Activated T-cell treated with anti-CD3 and anti-CD28 coated beads, Interleukin-2, amount 50 U/mL, for 72 hours (primary cell): ENCODE results near the gene SLC39A2. TPM values are rescaled to one million over a fixed set of nuclear protein-coding genes. Genes with fewer than 3 reads are reported as not detected.

Experiments
- ATAC-seq, 2 donors: fragments of 150-1000 bp; cut with Tn5 transposase; replicated peaks in 1 of 2; 2 replicates each; pipeline ENCODE4 v1.10.0; 2021; ENCODE audit warnings: moderate library complexity in 2 of 2, mild to moderate bottlenecking in 1 of 2
- DNase-seq, 2 donors: peaks; one replicate each; pipeline ENCODE4 v3.0.0; 2021 to 2022; ENCODE audit warnings: mixed read lengths in 1 of 2
- H3K27ac Mint-ChIP-seq: one replicate; pipeline ENCODE4 v1.8.0; 2022; ENCODE audit warnings: mild to moderate bottlenecking, moderate library complexity, mixed read lengths
- H3K27me3 Mint-ChIP-seq: one replicate; pipeline ENCODE4 v1.8.0; 2022; ENCODE audit warnings: low read depth, mixed read lengths
- H3K36me3 Mint-ChIP-seq, 2 donors: one replicate each; pipeline ENCODE4 v1.8.0; 2022; ENCODE audit warnings: mixed read lengths in 2 of 2, mild to moderate bottlenecking in 1 of 2; ENCODE audit not compliant: insufficient read depth in 2 of 2
- H3K4me1 Mint-ChIP-seq: one replicate; pipeline ENCODE4 v1.8.0; 2022; ENCODE audit warnings: low read depth, mixed read lengths
- H3K4me3 Mint-ChIP-seq, 2 donors: one replicate each; pipeline ENCODE4 v1.8.0; 2022; ENCODE audit warnings: mild to moderate bottlenecking in 2 of 2, mixed read lengths in 2 of 2, moderate library complexity in 2 of 2
- H3K9me3 Mint-ChIP-seq, 2 donors: one replicate each; pipeline ENCODE4 v1.8.0; 2022; ENCODE audit warnings: mixed read lengths in 2 of 2
- total RNA-seq, 2 donors: library from RNA; stranded (reverse); gene quantifications; one replicate each; pipeline ENCODE4 v1.2.3, GENCODE V29; 2022

The SLC39A2 gene
- total RNA-seq, 2 donors from 2014 or later: 0.58 to 0.96 TPM

GRCh38 chr14:21023817-21024584 lies 24.9 kb downstream of the SLC39A2 start:
- no peaks in the 10 kb centered on the region for H3K9me3 Mint-ChIP-seq
- H3K27ac Mint-ChIP-seq: no peak overlapping the region
- ATAC-seq: peak in 1 of 2 donors; percentile 29
- no peaks in the 10 kb centered on the region for H3K36me3 Mint-ChIP-seq
- DNase-seq: peak; percentile 16 to 22
- H3K27me3 Mint-ChIP-seq: peaks cover 19% of the 10 kb centered on the region
- peak overlapping the region; percentile 85 to 89 for H3K4me3 Mint-ChIP-seq
- H3K4me1 Mint-ChIP-seq: peaks cover 10% of the 10 kb centered on the region

GRCh38 chr14:21024585-21025370 lies 25.7 kb downstream of the SLC39A2 start, which contains the start of gene NDRG2:
Gene NDRG2 (minus strand): TSS chr14:21025061. CDS start chr14:21023315, 1,746 bp downstream.
- H3K27ac Mint-ChIP-seq: no peak within 1 kb of the TSS
- peaks cover 10% of the 10 kb centered on the region for H3K4me1 Mint-ChIP-seq
- H3K27me3 Mint-ChIP-seq: peaks cover 19% of the 10 kb centered on the region

GRCh38 chr14:21025371-21026273 lies 26.5 kb downstream of the SLC39A2 start:
- H3K27ac Mint-ChIP-seq: no peak overlapping the region
- H3K4me1 Mint-ChIP-seq: peaks cover 10% of the 10 kb centered on the region
- ATAC-seq (peak in 1 of 2 donors; percentile 6), DNase-seq (no peak)
- peaks cover 19% of the 10 kb centered on the region for H3K27me3 Mint-ChIP-seq
- H3K9me3 Mint-ChIP-seq: no peaks in the 10 kb centered on the region
- H3K4me3 Mint-ChIP-seq: peak overlapping the region; percentile 62 to 85
- H3K36me3 Mint-ChIP-seq: no peaks in the 10 kb centered on the region

More at GRCh38 chr14:21024585-21025370, 25.7 kb downstream of the SLC39A2 start, which contains the start of gene NDRG2:
- Mint-ChIP-seq H3K9me3 (no peaks in the 10 kb centered on the region), H3K36me3 (no peaks in the 10 kb centered on the region), H3K4me3 (peak within 1 kb of the TSS; percentile 85 to 89)
- ATAC-seq: peak; percentile 87 to 88
- peak; percentile 73 to 76 for DNase-seq

GRCh38 chr14:21026274-21026987 lies 27.3 kb downstream of the SLC39A2 start:
- no peak for DNase-seq
- peaks cover 19% of the 10 kb centered on the region for H3K27me3 Mint-ChIP-seq
- peaks cover 10% of the 10 kb centered on the region for H3K4me1 Mint-ChIP-seq
- no peak overlapping the region for H3K27ac Mint-ChIP-seq
- no peak overlapping the region for H3K4me3 Mint-ChIP-seq
- no peaks in the 10 kb centered on the region for H3K36me3 Mint-ChIP-seq
- H3K9me3 Mint-ChIP-seq: no peaks in the 10 kb centered on the region
- no peak for ATAC-seq

GRCh38 chr14:21026988-21027315 lies 27.9 kb downstream of the SLC39A2 start:
- peaks cover 19% of the 10 kb centered on the region for H3K27me3 Mint-ChIP-seq
- H3K4me3 Mint-ChIP-seq: no peak overlapping the region
- H3K4me1 Mint-ChIP-seq: peaks cover 10% of the 10 kb centered on the region
- no peaks in the 10 kb centered on the region for H3K36me3 Mint-ChIP-seq
- no peak for DNase-seq
- no peak for ATAC-seq
- H3K27ac Mint-ChIP-seq: no peak overlapping the region
- H3K9me3 Mint-ChIP-seq: no peaks in the 10 kb centered on the region

DNA sequence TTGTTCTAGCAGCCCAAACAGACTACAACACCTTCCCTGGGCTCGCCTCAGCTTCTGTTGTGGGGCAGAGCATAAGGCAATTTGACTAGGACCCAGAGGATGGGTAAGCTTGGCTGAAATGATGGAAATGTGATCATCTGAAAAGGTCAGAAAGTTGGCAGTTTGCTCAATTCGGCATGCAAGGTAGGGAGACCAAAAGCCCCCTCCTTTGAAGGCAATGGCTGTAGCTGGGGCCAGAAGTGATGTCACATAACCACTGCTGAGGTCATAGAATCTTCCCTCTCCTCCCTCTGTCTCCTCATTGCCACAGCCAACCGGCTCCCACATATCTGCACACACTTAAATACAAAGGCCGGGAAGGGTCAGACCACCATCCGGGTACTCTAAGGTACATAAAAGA lies 30.8 kb downstream of the SLC39A2 start, which contains the start of gene TPPP2:
TPPP2 (plus strand) TSS at position 301 of the 400 bp plus-strand sequence. CDS start 365 bp downstream, outside the sequence.
- no peak for DNase-seq
- H3K4me1 Mint-ChIP-seq: no peaks in the 10 kb centered on the region
- no peaks in the 10 kb centered on the region for H3K9me3 Mint-ChIP-seq
- no peaks in the 10 kb centered on the region for H3K36me3 Mint-ChIP-seq
- H3K4me3 Mint-ChIP-seq: no peak within 1 kb of the TSS
- no peak for ATAC-seq
- H3K27me3 Mint-ChIP-seq: no peaks in the 10 kb centered on the region
- no peak within 1 kb of the TSS for H3K27ac Mint-ChIP-seq

- H3K4me1 Mint-ChIP-seq: no peaks in the 10 kb centered on the region
- H3K27ac Mint-ChIP-seq: no peak overlapping the region
- H3K4me3 Mint-ChIP-seq: no peak overlapping the region
- H3K27me3 Mint-ChIP-seq: no peaks in the 10 kb centered on the region
- no peak for DNase-seq
- no peaks in the 10 kb centered on the region for H3K36me3 Mint-ChIP-seq
- H3K9me3 Mint-ChIP-seq: no peaks in the 10 kb centered on the region
- no peak for ATAC-seq
Observed at GRCh38 chr14:21030531-21030930, 31.4 kb downstream of the SLC39A2 start.

- no peak for DNase-seq
- H3K4me3 Mint-ChIP-seq: no peak overlapping the region
- ATAC-seq: no peak
- no peaks in the 10 kb centered on the region for H3K4me1 Mint-ChIP-seq
- no peaks in the 10 kb centered on the region for H3K27me3 Mint-ChIP-seq
- H3K27ac Mint-ChIP-seq: no peak overlapping the region
- H3K9me3 Mint-ChIP-seq: no peaks in the 10 kb centered on the region
- no peaks in the 10 kb centered on the region for H3K36me3 Mint-ChIP-seq
Observed at GRCh38 chr14:21032326-21033132, 33.4 kb downstream of the SLC39A2 start.

DNA sequence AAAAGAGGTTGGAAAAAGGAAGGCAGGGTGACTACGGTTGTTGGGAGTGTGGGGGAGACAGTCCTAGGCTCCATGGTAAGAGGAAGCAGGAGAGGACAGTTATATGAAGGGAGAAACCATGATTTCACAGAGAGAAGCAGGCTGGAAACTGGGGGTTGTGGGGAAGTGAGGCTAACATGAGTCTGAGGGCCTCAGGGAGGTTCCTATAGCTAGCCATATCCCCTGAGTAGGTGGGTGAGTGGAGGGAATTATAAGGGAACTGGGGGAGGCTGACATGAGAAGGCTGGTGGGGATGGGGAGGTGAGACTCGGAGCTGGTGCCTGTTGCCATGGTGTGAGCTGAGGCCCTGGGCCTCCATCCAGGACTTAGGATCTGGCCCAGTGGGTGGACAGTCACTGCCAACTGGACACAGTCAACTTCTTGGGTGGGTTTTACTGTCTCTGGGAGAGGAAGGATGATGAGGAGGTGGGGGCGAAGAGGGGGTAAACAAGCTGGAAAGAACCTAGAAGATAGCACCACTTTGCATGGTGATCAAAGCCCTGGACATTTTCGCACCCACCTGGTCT lies 34.1 kb downstream of the SLC39A2 start:
- Mint-ChIP-seq H3K9me3 (no peaks in the 10 kb centered on the region), H3K27me3 (no peaks in the 10 kb centered on the region), H3K4me1 (no peaks in the 10 kb centered on the region), H3K27ac (no peak overlapping the region), H3K4me3 (no peak overlapping the region), H3K36me3 (no peaks in the 10 kb centered on the region)
- ATAC-seq (no peak), DNase-seq (no peak)

GRCh38 chr14:21034707-21035106 lies 35.6 kb downstream of the SLC39A2 start, which contains the start of gene RNASE13:
Gene RNASE13 (minus strand): TSS chr14:21034807. CDS start chr14:21034288, 519 bp downstream.
- DNase-seq (no peak), ATAC-seq (no peak)
- Mint-ChIP-seq H3K27ac (no peak within 1 kb of the TSS), H3K9me3 (no peaks in the 10 kb centered on the region), H3K27me3 (no peaks in the 10 kb centered on the region), H3K36me3 (no peaks in the 10 kb centered on the region), H3K4me3 (no peak within 1 kb of the TSS), H3K4me1 (no peaks in the 10 kb centered on the region)

DNA sequence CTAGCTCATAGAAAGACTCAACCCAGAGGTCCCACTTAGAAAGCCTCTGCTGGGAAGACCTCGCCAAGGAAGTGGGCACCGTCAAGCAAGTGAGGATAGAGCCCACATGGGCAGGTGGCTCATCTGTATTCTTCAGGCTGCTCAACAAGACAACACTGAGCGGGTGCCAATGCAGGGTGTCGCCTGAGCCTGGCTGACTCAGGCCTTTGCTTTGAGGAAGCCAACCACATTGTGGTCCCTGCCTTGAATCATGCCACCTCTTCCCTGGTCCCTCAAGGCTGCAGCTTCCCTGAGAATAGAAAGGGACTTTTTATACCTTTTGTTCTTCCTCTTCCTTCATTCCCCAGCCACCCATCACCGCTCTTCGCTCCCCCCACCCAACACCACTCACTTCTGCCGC lies 37.7 kb downstream of the SLC39A2 start:
- DNase-seq: no peak
- no peak overlapping the region for H3K27ac Mint-ChIP-seq

More for the DNA sequence above, 37.7 kb downstream of the SLC39A2 start:
- Mint-ChIP-seq H3K36me3 (no peaks in the 10 kb centered on the region), H3K4me1 (no peaks in the 10 kb centered on the region), H3K27me3 (no peaks in the 10 kb centered on the region), H3K9me3 (no peaks in the 10 kb centered on the region), H3K4me3 (no peak overlapping the region)
- peak in 1 of 2 donors; percentile 33 for ATAC-seq
